ENCODE data around the gene HDAC4. TPM values are rescaled to one million over a fixed set of nuclear protein-coding genes. Genes with fewer than 3 reads are reported as not detected.
A peak's percentile ranks its signal among the peaks of the same experiment; 100 is the strongest.

The HDAC4 gene
- total RNA-seq, 2 donors from 2014 or later, result 8.1 to 20.1 TPM

GRCh38 chr2:239220981-239221396 lies 179.8 kb downstream of the HDAC4 start:
- Histone ChIP-seq H3K9me3 (no peaks in the 10 kb centered on the region), H3K4me1 (peaks cover 0 to 55% of the 10 kb centered on the region in 2 donors), H3K27me3 (no peaks in the 10 kb centered on the region), H3K27ac (peak overlapping the region; percentile 79 to 92), H3K36me3 (no peaks in the 10 kb centered on the region), H3K4me3 (no peak overlapping the region)
- DNase-seq (ENCODE audit: low spot score), result no peak
- TF ChIP-seq CTCF (IDR thresholded peaks at IDR 0.05), result no peak

- no peaks in the 10 kb centered on the region for H3K36me3 ChIP-seq
- peaks cover 0 to 48% of the 10 kb centered on the region in 2 donors for H3K4me1 ChIP-seq
- no peak for TF ChIP-seq CTCF (IDR thresholded peaks at IDR 0.05)
- no peaks in the 10 kb centered on the region for H3K27me3 ChIP-seq
- DNase-seq (ENCODE audit: low spot score), result no peak
- peak overlapping the region; percentile 79 to 92 for H3K27ac ChIP-seq
- no peaks in the 10 kb centered on the region for H3K9me3 ChIP-seq
- H3K4me3 ChIP-seq, result no peak overlapping the region
These were observed 180.5 kb downstream of the HDAC4 start for GRCh38 chr2:239220341-239220740.

- no peaks in the 10 kb centered on the region for H3K36me3 ChIP-seq
- no peaks in the 10 kb centered on the region for H3K27me3 ChIP-seq
- H3K27ac ChIP-seq, result no peak overlapping the region
- H3K9me3 ChIP-seq, result no peaks in the 10 kb centered on the region
- H3K4me1 ChIP-seq, result peaks cover 0 to 39% of the 10 kb centered on the region in 2 donors
- DNase-seq (ENCODE audit: low spot score), result no peak
- no peak overlapping the region for H3K4me3 ChIP-seq
- no peak for TF ChIP-seq CTCF (IDR thresholded peaks at IDR 0.05)
These were observed 184.1 kb downstream of the HDAC4 start for GRCh38 chr2:239216614-239217273.

- no peak for TF ChIP-seq CTCF (IDR thresholded peaks at IDR 0.05)
- Histone ChIP-seq H3K27ac (no peak overlapping the region), H3K4me3 (no peak overlapping the region), H3K36me3 (no peaks in the 10 kb centered on the region), H3K27me3 (no peaks in the 10 kb centered on the region), H3K4me1 (peaks cover 0 to 39% of the 10 kb centered on the region in 2 donors), H3K9me3 (no peaks in the 10 kb centered on the region)
- no peak for DNase-seq (ENCODE audit: low spot score)
These were observed 184.7 kb downstream of the HDAC4 start for GRCh38 chr2:239215988-239216613.

- Histone ChIP-seq H3K4me3 (no peak overlapping the region), H3K36me3 (no peaks in the 10 kb centered on the region), H3K4me1 (peaks cover 0 to 42% of the 10 kb centered on the region in 2 donors), H3K27ac (no peak overlapping the region), H3K9me3 (no peaks in the 10 kb centered on the region), H3K27me3 (no peaks in the 10 kb centered on the region)
- TF ChIP-seq CTCF (IDR thresholded peaks at IDR 0.05), result no peak
- DNase-seq (ENCODE audit: low spot score), result no peak
These were observed 185.5 kb downstream of the HDAC4 start for GRCh38 chr2:239215136-239215925.

Measured in right atrium auricular region (tissue), 2 donors.